A549 (cell line): ENCODE results near the gene CEL. TPM values are rescaled to one million over a fixed set of nuclear protein-coding genes. Genes with fewer than 3 reads are reported as not detected.

Experiments used
- CBX2 ChIP-seq: fragments of 200-600 bp; sonication (generic); IDR thresholded peaks from 2 replicates; pipeline ENCODE4 v1.6.1; 2016; ENCODE audit warnings: low read depth, mild to moderate bottlenecking, borderline replicate concordance
- CEBPB ChIP-seq, 2 experiments: fragments of >200 bp in 1 of 2; sonication (Bioruptor Twin) in 1 of 2; formaldehyde crosslinking in 1 of 2; IDR thresholded peaks; 2 replicates each; pipeline ENCODE4 v1.6.1; 2012 to 2016
- CHD2 ChIP-seq: fragments of 150-350 bp; IDR thresholded peaks from 2 replicates; pipeline ENCODE4 v1.6.1; 2014; ENCODE audit warnings: low read length; ENCODE audit not compliant: partially characterized antibody
- CHD4 ChIP-seq: fragments of 200-600 bp; sonication (generic); IDR thresholded peaks from 2 replicates; pipeline ENCODE4 v1.6.1; 2016; ENCODE audit warnings: antibody characterized with exemption, mild to moderate bottlenecking, borderline replicate concordance
- CTCF ChIP-seq: fragments of >200 bp; sonication (Bioruptor Twin); formaldehyde crosslinking; IDR thresholded peaks from 3 replicates; pipeline ENCODE4 v1.5.1; 2016
- E2F6 ChIP-seq: IDR thresholded peaks from 2 replicates; pipeline ENCODE4 v1.6.1; 2012; ENCODE audit warnings: low read depth, borderline replicate concordance
- EHF ChIP-seq: fragments of 250-450 bp; sonication (Bioruptor Pico); IDR thresholded peaks from 2 replicates; pipeline ENCODE4 v1.5.0; 2020; ENCODE audit warnings: mild to moderate bottlenecking
- ELK1 ChIP-seq: fragments of 150-350 bp; IDR thresholded peaks from 2 replicates; pipeline ENCODE4 v1.6.1; 2014; ENCODE audit warnings: low read depth, mild to moderate bottlenecking, low read length
- FOSL2 ChIP-seq, 2 experiments: fragments of 450-650 bp in 1 of 2; fragments of >200 bp in 1 of 2; sonication (Bioruptor Twin) in 1 of 2; formaldehyde crosslinking; IDR thresholded peaks; 2 replicates each; pipeline versions ENCODE4 v1.5.0 to v1.6.1; 2016 to 2020; ENCODE audit warnings: mild to moderate bottlenecking in 1 of 2, moderate library complexity in 1 of 2
- HDAC2 ChIP-seq: fragments of 200-600 bp; sonication (generic); IDR thresholded peaks from 2 replicates; pipeline ENCODE4 v1.6.1; 2016
- HEYL ChIP-seq: fragments of 250-450 bp; sonication (Bioruptor Pico); IDR thresholded peaks from 2 replicates; pipeline ENCODE4 v1.8.0; 2021; ENCODE audit warnings: mild to moderate bottlenecking, moderate library complexity
- HMGXB4 ChIP-seq: fragments of 250-450 bp; sonication (Bioruptor Pico); IDR thresholded peaks from 2 replicates; pipeline ENCODE4 v1.5.0; 2021; ENCODE audit warnings: mild to moderate bottlenecking, moderate library complexity, borderline replicate concordance
- HOXA7 ChIP-seq: fragments of 250-450 bp; sonication (Bioruptor Pico); IDR thresholded peaks from 2 replicates; pipeline ENCODE4 v1.5.0; 2020; ENCODE audit warnings: mild to moderate bottlenecking, moderate library complexity
- HOXB13 ChIP-seq: fragments of 250-450 bp; sonication (Bioruptor Pico); IDR thresholded peaks from 2 replicates; pipeline ENCODE4 v1.5.0; 2020; ENCODE audit warnings: low read depth, mild to moderate bottlenecking, moderate library complexity
- KDM1A ChIP-seq: fragments of 200-600 bp; sonication (generic); IDR thresholded peaks from 2 replicates; pipeline ENCODE4 v1.6.1; 2016; ENCODE audit warnings: low read depth, mild to moderate bottlenecking
- KDM5A ChIP-seq: fragments of 200-600 bp; sonication (generic); IDR thresholded peaks from 2 replicates; pipeline ENCODE4 v1.6.1; 2016; ENCODE audit warnings: antibody characterized with exemption, mild to moderate bottlenecking
- MAFK ChIP-seq: fragments of 450-650 bp; IDR thresholded peaks from 2 replicates; pipeline ENCODE4 v1.6.1; 2014; ENCODE audit not compliant: partially characterized antibody
- MAX ChIP-seq: IDR thresholded peaks from 2 replicates; pipeline ENCODE4 v1.6.1; 2012
- MAZ ChIP-seq: fragments of 150-350 bp; IDR thresholded peaks from 2 replicates; pipeline ENCODE4 v1.6.1; 2014; ENCODE audit warnings: antibody characterized with exemption, low read depth, low read length, borderline replicate concordance
- MYC ChIP-seq: IDR thresholded peaks from 2 replicates; pipeline ENCODE4 v1.6.1; 2012; ENCODE audit warnings: mild to moderate bottlenecking, inconsistent platforms, low read length, improper control_type of control experiment, borderline replicate concordance
- NFE2L2 ChIP-seq: fragments of 150-350 bp; conservative IDR thresholded peaks from 2 replicates; pipeline ENCODE4 v1.6.1; 2014; ENCODE audit warnings: low read length
- NR3C1 ChIP-seq: fragments of >200 bp; sonication (Bioruptor Twin); formaldehyde crosslinking; IDR thresholded peaks from 3 replicates; pipeline ENCODE4 v1.6.1; 2017
- PBX3 ChIP-seq: IDR thresholded peaks from 2 replicates; pipeline ENCODE4 v1.6.1; 2012
- PHF8 ChIP-seq: fragments of 200-600 bp; sonication (generic); IDR thresholded peaks from 2 replicates; pipeline ENCODE4 v1.6.1; 2016; ENCODE audit warnings: low read depth, mild to moderate bottlenecking, antibody characterized with exemption, moderate library complexity, borderline replicate concordance
- RAD21 ChIP-seq, 2 experiments: fragments of >200 bp in 1 of 2; sonication (Bioruptor Twin) in 1 of 2; formaldehyde crosslinking in 1 of 2; IDR thresholded peaks in 1 of 2; conservative IDR thresholded peaks in 1 of 2; 2 replicates in 1 of 2; 3 replicates in 1 of 2; pipeline ENCODE4 v1.6.1; 2012 to 2018; ENCODE audit warnings: inconsistent platforms in 1 of 2
- RCOR1 ChIP-seq: fragments of 150-350 bp; IDR thresholded peaks from 2 replicates; pipeline ENCODE4 v1.6.1; 2014; ENCODE audit warnings: antibody characterized with exemption, low read length, low read depth
- RNF2 ChIP-seq: fragments of 200-600 bp; sonication (generic); IDR thresholded peaks from 2 replicates; pipeline ENCODE4 v1.6.1; 2016; ENCODE audit warnings: low read depth, mild to moderate bottlenecking, antibody characterized with exemption, moderate library complexity, borderline replicate concordance
- SREBF2 ChIP-seq: fragments of 450-650 bp; IDR thresholded peaks from 2 replicates; pipeline ENCODE4 v1.6.1; 2014; ENCODE audit warnings: mild to moderate bottlenecking, moderate library complexity
- TFCP2L1 ChIP-seq: fragments of 250-450 bp; sonication (Bioruptor Pico); IDR thresholded peaks from 2 replicates; pipeline ENCODE4 v1.5.0; 2021; ENCODE audit warnings: mild to moderate bottlenecking
- ZSCAN20 ChIP-seq: fragments of 250-450 bp; sonication (Bioruptor Pico); IDR thresholded peaks from 2 replicates; pipeline ENCODE4 v1.8.0; 2022; ENCODE audit warnings: mild to moderate bottlenecking, moderate library complexity
- polyA plus RNA-seq, 4 experiments: library from polyadenylated mRNA; depleted of rRNA in 3 of 4; stranded (reverse); fragments of >200 nt; fragmentation: RNase III in 1 of 4; extraction: RNeasy Plus Mini Kit Qiagen cat#74134 plus additional on column Dnase treatment in 1 of 4; gene quantifications; 2 replicates in 3 of 4; 3 replicates in 1 of 4; pipeline ENCODE4 v1.2.3, GENCODE V29; 2011 to 2017

Gene CEL
- polyA plus RNA-seq, 2 of the 4 experiments (the other 2 are of a cell fraction) = 0.23 to 0.68 TPM

- TF ChIP-seq CTCF (no peak), NFE2L2 (no peak), KDM1A (no peak), CEBPB (IDR thresholded peaks at IDR 0.05) (peak in 1 of 2 experiments; percentile 13; a peak in 1 of 4 replicates), RAD21 (conservative IDR thresholded peaks at IDR 0.05 in 1 of 2, IDR thresholded peaks at IDR 0.05 in 1 of 2) (no peak), E2F6 (peak; percentile 76; the same call in 1 of the 2 replicates), HOXA7 (CRISPR knock-in tag) (0 out of 2 replicates have a peak, but pooled peaks have one; percentile 26), CBX2 (no peak), MYC (no peak), RNF2 (no peak), TFCP2L1 (CRISPR knock-in tag) (no peak), MAFK (no peak), SREBF2 (no peak), ELK1 (no peak), HOXB13 (no peak), FOSL2 (IDR thresholded peaks at IDR 0.05) (no peak), FOSL2 (CRISPR knock-in tag; IDR thresholded peaks at IDR 0.05) (peak; percentile 27; the same call in 1 of the 2 replicates), NR3C1 (no peak), MAX (peak; percentile 88), ZSCAN20 (CRISPR knock-in tag) (no peak), HEYL (CRISPR knock-in tag) (no peak), EHF (no peak), CHD2 (no peak), HMGXB4 (CRISPR knock-in tag) (peak; percentile 28; the same call in 1 of the 2 replicates), KDM5A (peak; percentile 99), CHD4 (no peak), MAZ (0 out of 2 replicates have a peak, but pooled peaks have one; percentile 29), HDAC2 (peak; percentile 94), RCOR1 (no peak), PHF8 (no peak), PBX3 (peak; percentile 67)
Observed at GRCh38 chr9:133030317-133031129, 31.3 kb upstream of the CEL start, which contains the start of gene GTF3C5 (continued).
